ENCODE results near the gene AGAP1.

DNA sequence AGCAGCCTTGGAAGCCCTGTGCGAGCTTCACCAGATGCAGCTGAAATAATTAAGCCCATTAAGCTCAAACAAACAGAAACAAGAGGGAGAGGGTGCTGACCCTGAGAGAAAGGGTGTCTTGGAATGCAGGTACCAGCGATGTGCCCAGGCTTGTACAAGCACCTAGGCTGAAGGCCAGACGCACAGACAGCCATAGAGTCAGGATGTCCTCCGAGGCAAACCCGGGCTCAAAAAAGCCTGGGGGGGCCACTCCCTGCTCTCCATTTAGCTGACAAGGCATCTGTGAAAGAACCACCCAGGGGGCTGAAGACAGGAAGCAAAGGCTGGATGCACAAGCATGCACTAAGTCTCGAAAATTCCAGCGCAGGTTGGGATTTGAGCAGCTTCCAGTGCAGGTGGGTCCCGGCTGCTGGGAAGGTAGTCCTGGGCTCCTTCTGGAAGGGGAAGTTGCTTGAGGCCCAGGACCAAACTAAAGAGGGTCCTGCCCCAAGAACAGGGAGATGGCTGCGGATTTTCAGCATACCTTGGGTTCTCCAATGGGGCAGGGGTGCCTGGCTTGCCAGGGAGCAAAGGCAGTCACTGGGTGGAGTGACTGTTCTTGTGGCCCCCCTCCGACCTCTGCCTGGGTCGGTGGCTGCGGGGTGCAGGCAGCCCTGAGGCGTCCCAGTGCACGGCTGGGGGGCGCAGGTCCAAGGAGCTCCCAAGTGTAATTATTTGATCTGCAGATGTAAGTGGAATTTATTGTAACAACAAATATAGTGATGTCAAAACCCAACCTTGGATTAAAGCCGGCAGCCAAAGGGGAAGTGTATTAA lies 668.4 kb downstream of the AGAP1 start:
- TF ChIP-seq CTCF (IDR thresholded peaks at IDR 0.05 in 8 of 11, conservative IDR thresholded peaks at IDR 0.05 in 3 of 11), result no peak
- TF ChIP-seq POLR2A (IDR thresholded peaks at IDR 0.05), result no peak
- no peak for TF ChIP-seq POLR2AphosphoS5 (IDR thresholded peaks at IDR 0.05)

All from spleen (tissue), 7 donors.